SK-N-MC (cell line): ENCODE results near the gene CCNT2.

Source experiments
- EZH2 ChIP-seq: fragments of 200-600 bp; sonication (generic); IDR thresholded peaks from one replicate; pipeline ENCODE4 v1.6.1; 2017; ENCODE audit warnings: antibody characterized with exemption
- FOXP2 ChIP-seq: optimal IDR thresholded peaks from 2 replicates; pipeline ENCODE3; 2011; ENCODE audit warnings: mild to moderate bottlenecking, moderate library complexity; ENCODE audit not compliant: insufficient read depth; ENCODE audit errors: extremely low read length, control extremely low read depth
- POLR2AphosphoS5 ChIP-seq: IDR thresholded peaks from 2 replicates; pipeline ENCODE4 v1.6.1; 2012; ENCODE audit warnings: mild to moderate bottlenecking, low read depth, low read length, borderline replicate concordance

DNA sequence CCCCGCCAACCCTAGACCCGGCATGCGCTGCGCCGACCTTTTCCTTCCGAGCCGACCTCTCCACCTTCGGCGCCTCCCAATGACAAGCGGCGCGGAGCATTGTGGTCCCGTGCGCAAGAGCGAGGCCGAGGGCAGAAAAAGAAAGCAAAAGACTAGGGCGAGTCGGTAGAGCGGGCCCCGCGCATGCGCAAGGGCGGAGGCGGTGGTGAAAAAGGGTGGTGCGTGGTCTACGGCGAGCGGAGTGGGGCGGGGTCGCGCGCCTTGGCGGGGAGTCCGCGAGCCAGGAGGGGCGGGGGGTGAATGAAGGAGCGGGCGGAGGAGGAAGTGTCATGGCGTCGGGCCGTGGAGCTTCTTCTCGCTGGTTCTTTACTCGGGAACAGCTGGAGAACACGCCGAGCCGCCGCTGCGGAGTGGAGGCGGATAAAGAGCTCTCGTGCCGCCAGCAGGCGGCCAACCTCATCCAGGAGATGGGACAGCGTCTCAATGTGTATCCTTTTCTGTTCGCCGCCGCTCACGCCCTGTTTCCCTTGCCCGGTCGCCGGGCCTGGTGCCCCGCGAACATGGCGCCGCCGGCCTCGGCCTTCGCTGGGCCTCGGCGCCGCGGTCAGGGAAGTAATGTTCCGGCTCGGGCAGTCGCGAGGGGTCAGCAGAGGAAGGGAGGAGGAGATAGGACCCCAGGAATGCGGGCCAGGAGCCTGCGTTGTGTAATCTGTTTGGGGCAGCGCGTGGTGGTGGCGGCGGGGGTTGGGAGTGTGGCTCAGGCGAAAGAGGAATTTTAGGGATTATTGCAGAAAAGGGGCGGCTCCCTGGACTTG lies at the start of gene CCNT2:
- TF ChIP-seq POLR2AphosphoS5 (peak; percentile 67), EZH2 (no peak), FOXP2 (no peak)
